SH-SY5Y (cell line): ENCODE data around the gene SRMS.

Source experiments
- GATA2 ChIP-seq: IDR thresholded peaks from 2 replicates; pipeline ENCODE4 v1.6.1; 2011; ENCODE audit warnings: mild to moderate bottlenecking, low read depth, low read length
- GATA3 ChIP-seq: IDR thresholded peaks from 2 replicates; pipeline ENCODE4 v1.6.1; 2011; ENCODE audit warnings: low read depth, mild to moderate bottlenecking, low read length, moderate library complexity

DNA sequence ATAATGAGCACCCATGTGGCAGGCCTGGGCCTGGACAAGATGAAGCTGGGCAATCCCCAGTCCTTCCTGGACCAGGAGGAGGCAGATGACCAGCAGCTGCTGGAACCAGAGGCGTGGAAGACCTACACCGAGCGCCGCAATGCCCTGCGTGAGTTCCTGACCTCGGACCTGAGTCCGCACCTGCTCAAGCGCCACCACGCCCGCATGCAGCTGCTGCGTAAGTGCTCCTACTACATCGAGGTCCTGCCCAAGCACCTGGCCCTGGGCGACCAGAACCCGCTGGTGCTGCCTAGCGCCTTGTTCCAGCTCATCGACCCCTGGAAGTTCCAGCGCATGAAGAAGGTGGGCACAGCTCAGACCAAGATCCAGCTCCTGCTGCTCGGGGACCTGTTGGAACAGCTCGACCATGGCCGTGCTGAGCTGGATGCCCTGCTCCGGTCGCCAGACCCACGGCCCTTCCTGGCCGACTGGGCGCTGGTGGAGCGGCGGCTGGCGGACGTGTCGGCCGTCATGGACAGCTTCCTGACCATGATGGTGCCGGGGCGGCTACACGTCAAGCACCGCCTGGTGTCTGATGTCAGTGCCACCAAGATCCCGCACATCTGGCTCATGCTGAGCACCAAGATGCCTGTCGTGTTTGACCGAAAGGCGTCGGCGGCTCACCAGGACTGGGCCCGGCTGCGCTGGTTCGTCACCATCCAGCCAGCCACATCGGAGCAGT, 8.3 kb upstream of the SRMS start:
- TF ChIP-seq GATA3, result no peak
- TF ChIP-seq GATA2, result no peak
